ENCODE results near the gene RBM15. TPM values are rescaled to one million over a fixed set of nuclear protein-coding genes. Genes with fewer than 3 reads are reported as not detected.

RBM15 gene
- total RNA-seq, 6 experiments from 2014 or later = 16.1 to 18.2 (median 17.3) TPM

- Mint-ChIP-seq H3K4me3 (no peak overlapping the region), H3K27me3 (ENCODE audit: insufficient read depth) (peaks cover 3% of the 10 kb centered on the region), H3K9me3 (peaks cover 7% of the 10 kb centered on the region; the same call in 1 of the 2 replicates), H3K27ac (no peak overlapping the region), H3K36me3 (ENCODE audit: low read depth) (peaks cover 7% of the 10 kb centered on the region; the same call in 1 of the 2 replicates), H3K4me1 (ENCODE audit: low read depth) (peaks cover 17% of the 10 kb centered on the region)
- no peak for TF ChIP-seq CTCF (IDR thresholded peaks at IDR 0.05)
- no peak for DNase-seq
Measured at GRCh38 chr1:110316735-110317134, 22.4 kb upstream of the RBM15 start.

GRCh38 chr1:110318046-110318445 lies 21.1 kb upstream of the RBM15 start:
- Mint-ChIP-seq H3K9me3 (peaks cover 7% of the 10 kb centered on the region; the same call in 1 of the 2 replicates), H3K4me3 (no peak overlapping the region), H3K27me3 (ENCODE audit: insufficient read depth) (peaks cover 3% of the 10 kb centered on the region), H3K4me1 (ENCODE audit: low read depth) (peaks cover 4% of the 10 kb centered on the region), H3K27ac (no peak overlapping the region), H3K36me3 (ENCODE audit: low read depth) (peaks cover 7% of the 10 kb centered on the region; the same call in 1 of the 2 replicates)
- TF ChIP-seq CTCF (IDR thresholded peaks at IDR 0.05) = no peak
- DNase-seq = no peak

- Mint-ChIP-seq H3K4me1 (ENCODE audit: low read depth) (no peaks in the 10 kb centered on the region), H3K9me3 (peaks cover 7% of the 10 kb centered on the region; the same call in 1 of the 2 replicates), H3K4me3 (no peak overlapping the region), H3K27ac (no peak overlapping the region), H3K27me3 (ENCODE audit: insufficient read depth) (peaks cover 3% of the 10 kb centered on the region), H3K36me3 (ENCODE audit: low read depth) (peaks cover 7% of the 10 kb centered on the region; the same call in 1 of the 2 replicates)
- no peak for DNase-seq
- TF ChIP-seq CTCF (IDR thresholded peaks at IDR 0.05) = no peak
Measured at GRCh38 chr1:110319332-110320167, 19.6 kb upstream of the RBM15 start.

- TF ChIP-seq CTCF (IDR thresholded peaks at IDR 0.05) = no peak
- Mint-ChIP-seq H3K36me3 (ENCODE audit: low read depth) (peaks cover 7% of the 10 kb centered on the region; the same call in 1 of the 2 replicates), H3K4me1 (ENCODE audit: low read depth) (no peaks in the 10 kb centered on the region), H3K4me3 (no peak overlapping the region), H3K9me3 (peaks cover 7% of the 10 kb centered on the region; the same call in 1 of the 2 replicates), H3K27me3 (ENCODE audit: insufficient read depth) (peaks cover 3% of the 10 kb centered on the region), H3K27ac (no peak overlapping the region)
- no peak for DNase-seq
Measured at GRCh38 chr1:110320168-110320518, 19.0 kb upstream of the RBM15 start.

- Mint-ChIP-seq H3K9me3 (peaks cover 7% of the 10 kb centered on the region; the same call in 1 of the 2 replicates), H3K27me3 (ENCODE audit: insufficient read depth) (peaks cover 3% of the 10 kb centered on the region), H3K36me3 (ENCODE audit: low read depth) (peaks cover 7% of the 10 kb centered on the region; the same call in 1 of the 2 replicates), H3K27ac (no peak overlapping the region), H3K4me3 (no peak overlapping the region), H3K4me1 (ENCODE audit: low read depth) (no peaks in the 10 kb centered on the region)
- no peak for DNase-seq
- TF ChIP-seq CTCF (IDR thresholded peaks at IDR 0.05) = no peak
Measured at GRCh38 chr1:110321045-110321444, 18.1 kb upstream of the RBM15 start.

Data from HFFc6 (cell line).